Neuronal stem cell (in vitro differentiated cells): ENCODE data around the gene NSD2.

Experiments used
- DNase-seq: peaks from one replicate; pipeline ENCODE4 v3.0.0-alpha.2; 2013; ENCODE audit warnings: low spot score
- H2AFZ ChIP-seq: one replicate; pipeline ENCODE4 v1.6.1; 2013; ENCODE audit warnings: mild to moderate bottlenecking, low read length, inconsistent platforms
- H2AK5ac ChIP-seq: 2 replicates; pipeline ENCODE4 v1.6.1; 2013; ENCODE audit warnings: low read depth, mild to moderate bottlenecking, inconsistent platforms, low read length, moderate library complexity, mixed read lengths
- H2BK120ac ChIP-seq: 2 replicates; pipeline ENCODE4 v1.6.1; 2013; ENCODE audit warnings: low read depth, mild to moderate bottlenecking, inconsistent platforms, low read length, moderate library complexity, mixed read lengths
- H2BK12ac ChIP-seq: one replicate; pipeline ENCODE4 v1.6.1; 2013; ENCODE audit warnings: low read length, inconsistent platforms
- H2BK15ac ChIP-seq: 2 replicates; pipeline ENCODE4 v1.6.1; 2013; ENCODE audit warnings: mild to moderate bottlenecking, low read length, inconsistent platforms, mixed read lengths
- H2BK5ac ChIP-seq: one replicate; pipeline ENCODE4 v1.6.1; 2013; ENCODE audit warnings: inconsistent platforms, mild to moderate bottlenecking, low read length, moderate library complexity
- H3K14ac ChIP-seq: one replicate; pipeline ENCODE4 v1.6.1; 2013; ENCODE audit warnings: low read length, inconsistent platforms
- H3K18ac ChIP-seq: 2 replicates; pipeline ENCODE4 v1.6.1; 2013; ENCODE audit warnings: low read length, inconsistent platforms
- H3K23ac ChIP-seq: 2 replicates; pipeline ENCODE4 v1.6.1; 2013; ENCODE audit warnings: low read depth, mild to moderate bottlenecking, mixed read lengths, low read length, inconsistent platforms; ENCODE audit not compliant: poor library complexity
- H3K27ac ChIP-seq: replicated peaks from 3 replicates; pipeline ENCODE4 v1.5.1; 2013; ENCODE audit warnings: low read length, inconsistent platforms
- H3K27me3 ChIP-seq, 3 experiments: 2 replicates each; pipeline ENCODE4 v1.6.1; 2013; ENCODE audit warnings: low read length in 3 of 3, mild to moderate bottlenecking in 2 of 3, inconsistent platforms in 1 of 3, low read depth in 1 of 3, mixed read lengths in 1 of 3, moderate library complexity in 1 of 3; ENCODE audit not compliant: control insufficient read depth in 3 of 3, insufficient read depth in 3 of 3
- H3K36me3 ChIP-seq, 2 donors: replicated peaks in 1 of 2; 2 replicates each; pipeline ENCODE4 v1.6.1; 2013; ENCODE audit warnings: low read length in 2 of 2; ENCODE audit not compliant: control insufficient read depth in 2 of 2, insufficient read depth in 2 of 2
- H3K4ac ChIP-seq: 2 replicates; pipeline ENCODE4 v1.6.1; 2013; ENCODE audit warnings: inconsistent platforms, mild to moderate bottlenecking, low read length, moderate library complexity
- H3K4me1 ChIP-seq, 2 donors: 1 replicate in 1 of 2; 2 replicates in 1 of 2; pipeline ENCODE4 v1.6.1; 2013; ENCODE audit warnings: low read length in 2 of 2, low read depth in 1 of 2; ENCODE audit not compliant: control insufficient read depth in 2 of 2, insufficient read depth in 1 of 2
- H3K4me2 ChIP-seq: one replicate; pipeline ENCODE4 v1.6.1; 2013; ENCODE audit warnings: mild to moderate bottlenecking, low read length, inconsistent platforms; ENCODE audit not compliant: insufficient read depth, poor library complexity, severe bottlenecking
- H3K4me3 ChIP-seq, 2 donors: 2 replicates each; pipeline ENCODE4 v1.5.1; 2013; ENCODE audit warnings: low read length in 2 of 2, mild to moderate bottlenecking in 2 of 2, inconsistent platforms in 1 of 2, moderate library complexity in 1 of 2
- H3K79me1 ChIP-seq: one replicate; pipeline ENCODE4 v1.6.1; 2013; ENCODE audit warnings: low read depth, mild to moderate bottlenecking, inconsistent platforms, low read length, moderate library complexity
- H3K9ac ChIP-seq: one replicate; pipeline ENCODE4 v1.6.1; 2013; ENCODE audit warnings: mild to moderate bottlenecking, low read depth, low read length, inconsistent platforms; ENCODE audit not compliant: poor library complexity
- H3K9me3 ChIP-seq, 2 donors: replicated peaks in 1 of 2; 2 replicates each; pipeline versions ENCODE3 to v1.6.1; 2013; ENCODE audit warnings: low read length in 2 of 2, mild to moderate bottlenecking in 2 of 2, inconsistent platforms in 1 of 2, low read depth in 1 of 2, mixed read lengths in 1 of 2, moderate library complexity in 1 of 2; ENCODE audit not compliant: control insufficient read depth in 2 of 2, insufficient read depth in 1 of 2
- H4K8ac ChIP-seq: one replicate; pipeline ENCODE4 v1.6.1; 2013; ENCODE audit warnings: low read depth, mild to moderate bottlenecking, inconsistent platforms, low read length, moderate library complexity
- H4K91ac ChIP-seq: one replicate; pipeline ENCODE4 v1.6.1; 2013; ENCODE audit warnings: low read length, low read depth, mild to moderate bottlenecking, inconsistent platforms; ENCODE audit not compliant: poor library complexity
- WGBS, 2 donors: extraction: QIAGEN DNeasy Blood & Tissue Kit; methylation state at CpG; one replicate each; pipeline ENCODE4 v1.1.7; 2013; ENCODE audit warnings: missing lambda C conversion rate in 2 of 2, mixed read lengths in 1 of 2; ENCODE audit not compliant: insufficient read length in 2 of 2, insufficient replicate concordance in 1 of 2; ENCODE audit errors: extremely low coverage in 2 of 2; 5-methylcytosine and 5-hydroxymethylcytosine counted together

Gene NSD2

DNA sequence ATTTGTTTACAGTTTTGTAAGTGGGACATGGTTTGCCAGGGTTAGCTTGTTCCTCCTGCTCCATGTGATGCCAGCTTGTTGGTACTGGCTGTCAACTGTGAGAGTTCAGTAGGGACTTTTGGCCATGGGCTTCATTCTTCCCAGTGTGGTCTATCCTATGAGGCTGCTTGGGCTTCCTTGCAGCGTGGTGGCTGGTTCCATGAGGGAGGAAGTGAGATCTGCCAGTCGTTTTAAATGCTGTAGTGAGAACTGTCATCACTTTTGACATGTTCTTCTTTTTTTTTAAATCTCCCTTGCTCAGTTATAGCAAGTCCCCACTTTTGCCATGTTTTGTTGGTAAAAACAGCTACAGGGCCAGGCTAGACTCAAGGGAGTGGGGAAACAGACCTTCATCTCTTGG, 15.9 kb downstream of the NSD2 start:
- H3K4ac ChIP-seq, result no peak overlapping the region

GRCh38 chr4:1890979-1891570, 19.9 kb downstream of the NSD2 start:
- Histone ChIP-seq H3K18ac (no peak overlapping the region), H3K9me3 (peaks cover 0 to 17% of the 10 kb centered on the region in 2 donors), H3K79me1 (peaks cover 13% of the 10 kb centered on the region), H3K4me2 (no peak overlapping the region), H3K9ac (no peak overlapping the region), H2BK120ac (no peak overlapping the region), H4K91ac (no peak overlapping the region), H3K4me3 (no peak overlapping the region), H2AFZ (no peak overlapping the region), H2BK5ac (no peak overlapping the region), H3K23ac (no peak overlapping the region), H2BK12ac (no peak overlapping the region), H4K8ac (no peak overlapping the region), H2BK15ac (no peak overlapping the region), H3K36me3 (peaks cover 6 to 79% of the 10 kb centered on the region in 2 donors), H3K4me1 (no peaks in the 10 kb centered on the region), H3K4ac (no peak overlapping the region), H2AK5ac (no peak overlapping the region), H3K27ac (no peak overlapping the region), H3K14ac (no peak overlapping the region), H3K27me3 (no peaks in the 10 kb centered on the region)
- DNase-seq, result no peak
- WGBS, 2 donors, result no CpG with 5 or more reads among the region's 11 CpGs

More for the DNA sequence above, 15.9 kb downstream of the NSD2 start:
- no peaks in the 10 kb centered on the region for H3K27me3 ChIP-seq
- peaks cover 0 to 2% of the 10 kb centered on the region in 2 donors for H3K4me1 ChIP-seq
- H3K36me3 ChIP-seq, result peaks cover 7 to 61% of the 10 kb centered on the region in 2 donors
- no peak overlapping the region for H3K14ac ChIP-seq
- H3K18ac ChIP-seq, result no peak overlapping the region
- no peak overlapping the region for H2BK120ac ChIP-seq
- no peak overlapping the region for H3K23ac ChIP-seq
- H2BK5ac ChIP-seq, result no peak overlapping the region
- H3K9me3 ChIP-seq, result peaks cover 2 to 11% of the 10 kb centered on the region in 2 donors
- H4K8ac ChIP-seq, result no peak overlapping the region
- no peak overlapping the region for H3K9ac ChIP-seq
- no peak overlapping the region for H4K91ac ChIP-seq
- H3K4me3 ChIP-seq, result no peak overlapping the region
- no peak overlapping the region for H2BK15ac ChIP-seq
- H2AFZ ChIP-seq, result no peak overlapping the region
- no peak for DNase-seq
- no peak overlapping the region for H3K4me2 ChIP-seq
- no peak overlapping the region for H2AK5ac ChIP-seq
- WGBS, 2 donors, result no CpG with 5 or more reads among the region's 2 CpGs
- H2BK12ac ChIP-seq, result no peak overlapping the region
- H3K27ac ChIP-seq, result no peak overlapping the region
- H3K79me1 ChIP-seq, result peaks cover 13% of the 10 kb centered on the region

DNA sequence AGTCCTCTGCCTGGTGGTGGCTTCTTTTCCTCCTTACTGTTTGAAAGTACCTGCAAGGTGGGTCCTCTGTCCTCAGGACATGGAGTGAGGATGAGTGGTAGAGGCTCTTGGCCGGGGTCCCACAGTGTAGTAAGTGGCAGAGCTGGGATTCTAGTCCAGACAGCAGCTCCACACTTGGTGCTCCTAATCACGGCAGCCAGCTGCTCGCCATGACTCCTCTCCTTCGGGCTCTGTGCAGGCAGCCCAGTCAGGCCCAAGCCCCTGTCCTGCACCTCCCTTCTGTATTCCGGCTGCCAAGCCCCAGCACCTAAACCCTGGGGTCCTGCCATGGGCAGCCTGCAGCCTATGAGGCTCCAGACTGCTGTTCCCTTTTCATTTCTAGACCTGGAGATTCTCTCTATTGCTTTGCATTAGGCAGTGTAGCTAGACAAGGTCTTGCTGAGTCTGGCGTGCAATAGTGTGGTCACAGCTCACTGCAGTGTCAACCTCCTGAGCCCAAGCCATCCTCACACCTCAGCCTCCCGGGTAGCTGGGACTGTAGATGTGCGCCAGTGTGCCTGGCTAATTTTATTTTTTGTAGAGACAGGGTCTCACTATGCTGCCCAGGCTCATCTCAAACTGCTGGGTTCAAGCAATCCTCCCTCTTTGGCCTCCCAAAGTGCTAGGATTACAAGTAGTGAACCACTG, 24.9 kb downstream of the NSD2 start:
- no peak overlapping the region for H4K8ac ChIP-seq
- peaks cover 11 to 73% of the 10 kb centered on the region in 2 donors for H3K36me3 ChIP-seq

GRCh38 chr4:1896658-1896991, 25.4 kb downstream of the NSD2 start:
- no peak overlapping the region for H3K14ac ChIP-seq
- H2AFZ ChIP-seq, result no peak overlapping the region
- no peak overlapping the region for H3K9ac ChIP-seq
- H2BK15ac ChIP-seq, result no peak overlapping the region
- H3K27ac ChIP-seq, result no peak overlapping the region
- no peak overlapping the region for H4K91ac ChIP-seq
- H3K4me1 ChIP-seq, result peaks cover 0 to 2% of the 10 kb centered on the region in 2 donors
- H2AK5ac ChIP-seq, result no peak overlapping the region
- H3K4me3 ChIP-seq, result no peak overlapping the region
- no peaks in the 10 kb centered on the region for H3K27me3 ChIP-seq
- no peak overlapping the region for H2BK120ac ChIP-seq
- no peak overlapping the region for H4K8ac ChIP-seq
- H2BK5ac ChIP-seq, result no peak overlapping the region
- peaks cover 16% of the 10 kb centered on the region for H3K79me1 ChIP-seq
- no peak for DNase-seq
- 100% methylated on average over 1 of the region's 6 CpGs; no CpG with 5 or more reads in 1 of the 2 donors for WGBS, 2 donors
- no peak overlapping the region for H3K4me2 ChIP-seq
- H3K18ac ChIP-seq, result no peak overlapping the region
- no peak overlapping the region for H2BK12ac ChIP-seq
- peaks cover 16 to 75% of the 10 kb centered on the region in 2 donors for H3K36me3 ChIP-seq
- no peak overlapping the region for H3K4ac ChIP-seq
- no peak overlapping the region for H3K23ac ChIP-seq
- peaks cover under 1 to 6% of the 10 kb centered on the region in 2 donors for H3K9me3 ChIP-seq

More for the DNA sequence above, 24.9 kb downstream of the NSD2 start:
- H3K4me1 ChIP-seq, result peaks cover 0 to 2% of the 10 kb centered on the region in 2 donors
- WGBS, 2 donors, result no CpG with 5 or more reads among the region's 8 CpGs
- no peak overlapping the region for H3K4me3 ChIP-seq
- no peak overlapping the region for H3K4ac ChIP-seq
- H3K18ac ChIP-seq, result no peak overlapping the region
- peak overlapping the region; percentile 14 for H3K9ac ChIP-seq
- no peak overlapping the region for H3K27ac ChIP-seq
- DNase-seq, result no peak
- H2BK15ac ChIP-seq, result no peak overlapping the region
- no peak overlapping the region for H2AFZ ChIP-seq
- no peak overlapping the region for H2AK5ac ChIP-seq
- H3K9me3 ChIP-seq, result peaks cover 0 to 6% of the 10 kb centered on the region in 2 donors
- no peaks in the 10 kb centered on the region for H3K27me3 ChIP-seq
- H2BK12ac ChIP-seq, result no peak overlapping the region
- H2BK5ac ChIP-seq, result no peak overlapping the region
- peaks cover 14% of the 10 kb centered on the region for H3K79me1 ChIP-seq
- H3K14ac ChIP-seq, result no peak overlapping the region
- H2BK120ac ChIP-seq, result no peak overlapping the region
- no peak overlapping the region for H3K4me2 ChIP-seq
- H3K23ac ChIP-seq, result peak overlapping the region; percentile 45
- no peak overlapping the region for H4K91ac ChIP-seq
